Astrocyte of the cerebellum (primary cell): ENCODE data around the gene CD99L2.
"Not testable (repeated sequence)": the region's sequence is repeated elsewhere in the genome, so short reads cannot be mapped to it uniquely, and the experiment has no call there.

ENCODE experiments used
- DNase-seq: peaks from one replicate; pipeline ENCODE4 v3.0.0-alpha.2; 2011; ENCODE audit warnings: low read depth
- H3K4me3 ChIP-seq: 2 replicates; pipeline ENCODE4 v1.5.1; 2011; ENCODE audit warnings: mild to moderate bottlenecking, low read depth, low read length, moderate library complexity
- in situ Hi-C: cut with HindIII; loops from 2 replicates; pipeline ENCODE4 v1.10.0; 2017; ENCODE audit warnings: low sequenced_read_pairs
- TF ChIP-seq, protein P1 (sequence below): IDR thresholded peaks from 2 replicates; pipeline ENCODE4 v1.5.1; 2012; ENCODE audit warnings: low read length, low read depth, moderate library complexity, mild to moderate bottlenecking; ENCODE audit errors: missing control alignments

Gene CD99L2

DNA sequence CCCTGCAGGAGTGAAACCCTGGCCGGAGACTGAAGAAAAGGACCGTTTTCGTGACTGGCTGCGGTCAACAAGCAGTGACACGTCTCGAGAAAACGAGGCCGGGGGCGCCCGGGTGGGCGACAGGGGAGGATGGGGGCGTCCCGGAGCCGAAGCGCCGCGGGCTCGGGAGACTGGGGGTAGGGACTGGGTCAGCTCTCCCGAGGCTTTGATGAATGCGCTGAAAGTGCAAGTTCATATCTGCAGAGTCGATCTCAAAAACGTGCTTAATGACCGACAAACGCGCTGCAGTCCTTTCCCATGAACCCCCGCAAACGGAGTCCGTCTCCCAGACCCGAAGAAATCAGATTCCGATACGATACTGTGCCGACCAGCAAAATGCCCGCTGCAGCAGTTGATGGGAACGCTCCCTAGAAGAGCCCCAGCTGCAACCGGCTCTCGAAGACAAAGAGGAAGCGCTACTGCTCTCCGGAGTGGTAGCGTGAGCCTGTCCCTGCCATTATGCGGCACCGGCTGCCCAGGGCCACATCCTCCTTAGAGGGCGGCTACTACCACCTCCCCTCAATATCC, 806 bp upstream of the CD99L2 start:
- in situ Hi-C loops = no loop called here
- TF ChIP-seq, protein P1, sequence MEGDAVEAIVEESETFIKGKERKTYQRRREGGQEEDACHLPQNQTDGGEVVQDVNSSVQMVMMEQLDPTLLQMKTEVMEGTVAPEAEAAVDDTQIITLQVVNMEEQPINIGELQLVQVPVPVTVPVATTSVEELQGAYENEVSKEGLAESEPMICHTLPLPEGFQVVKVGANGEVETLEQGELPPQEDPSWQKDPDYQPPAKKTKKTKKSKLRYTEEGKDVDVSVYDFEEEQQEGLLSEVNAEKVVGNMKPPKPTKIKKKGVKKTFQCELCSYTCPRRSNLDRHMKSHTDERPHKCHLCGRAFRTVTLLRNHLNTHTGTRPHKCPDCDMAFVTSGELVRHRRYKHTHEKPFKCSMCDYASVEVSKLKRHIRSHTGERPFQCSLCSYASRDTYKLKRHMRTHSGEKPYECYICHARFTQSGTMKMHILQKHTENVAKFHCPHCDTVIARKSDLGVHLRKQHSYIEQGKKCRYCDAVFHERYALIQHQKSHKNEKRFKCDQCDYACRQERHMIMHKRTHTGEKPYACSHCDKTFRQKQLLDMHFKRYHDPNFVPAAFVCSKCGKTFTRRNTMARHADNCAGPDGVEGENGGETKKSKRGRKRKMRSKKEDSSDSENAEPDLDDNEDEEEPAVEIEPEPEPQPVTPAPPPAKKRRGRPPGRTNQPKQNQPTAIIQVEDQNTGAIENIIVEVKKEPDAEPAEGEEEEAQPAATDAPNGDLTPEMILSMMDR = no peak
- DNase-seq = no peak
- peak overlapping the region; percentile 58 for H3K4me3 ChIP-seq

DNA sequence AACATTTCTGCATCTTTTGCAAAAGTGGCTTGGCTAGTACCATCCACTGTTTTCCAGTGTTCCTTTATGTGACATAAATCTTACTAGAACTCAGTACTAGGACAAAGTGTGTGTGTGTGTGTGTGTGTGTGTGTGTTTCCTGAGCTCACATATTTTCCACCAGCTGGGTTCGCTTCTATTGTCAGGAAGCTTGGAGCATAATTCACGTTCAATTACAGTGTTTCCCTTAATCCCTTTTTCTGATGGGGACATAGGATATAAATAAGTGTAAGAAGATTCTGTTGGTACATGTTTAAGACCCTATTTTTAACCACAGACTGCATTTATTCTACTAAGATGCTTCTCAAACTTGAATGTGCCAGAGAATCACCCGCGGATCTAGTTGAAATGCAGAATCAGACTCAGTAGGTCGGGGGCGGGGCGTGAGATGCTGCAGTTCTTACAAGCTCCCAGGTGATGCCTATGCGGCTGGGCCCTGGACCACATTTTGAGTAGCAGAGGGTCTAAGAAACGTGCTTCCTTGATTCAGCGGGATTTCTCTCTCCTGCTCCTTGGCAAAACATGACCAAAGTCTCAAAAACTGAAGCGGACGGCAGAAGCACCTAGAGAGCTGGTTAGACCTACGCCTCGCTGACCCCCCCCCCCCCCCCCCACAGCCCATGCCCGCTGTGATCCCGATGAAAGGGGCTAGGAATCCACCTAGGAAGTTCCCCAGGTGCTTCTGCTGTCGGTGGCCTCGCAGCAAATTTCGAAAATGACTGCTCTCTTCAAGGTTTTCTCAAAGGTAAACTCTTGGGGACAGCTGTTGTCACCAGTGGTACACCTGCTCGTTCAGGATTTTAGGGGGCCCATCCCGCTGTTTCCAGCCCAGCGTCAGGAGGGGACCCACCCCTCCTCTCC, 797 bp downstream of the CD99L2 start:
- in situ Hi-C loops = no loop called here
- peak overlapping the region; percentile 58 for H3K4me3 ChIP-seq
- no peak for DNase-seq
- TF ChIP-seq, protein P1 = no peak

GRCh38 chrX:150896632-150897031, 1.8 kb downstream of the CD99L2 start:
- no peak for DNase-seq
- in situ Hi-C loops = no loop called here
- no peak overlapping the region for H3K4me3 ChIP-seq
- TF ChIP-seq, protein P1 = no peak

- no peak overlapping the region for H3K4me3 ChIP-seq
- in situ Hi-C loops = no loop called here
- TF ChIP-seq, protein P1 = no peak
- DNase-seq = no peak
Measured at GRCh38 chrX:150893936-150894335, 4.5 kb downstream of the CD99L2 start.

GRCh38 chrX:150889131-150889530, 9.3 kb downstream of the CD99L2 start:
- in situ Hi-C loops = no loop called here
- DNase-seq = no peak
- H3K4me3 ChIP-seq = no peak overlapping the region
- TF ChIP-seq, protein P1 = no peak

- TF ChIP-seq, protein P1 = no peak
- in situ Hi-C loops = no loop called here
- DNase-seq = no peak
- H3K4me3 ChIP-seq = no peak overlapping the region
Measured at GRCh38 chrX:150887906-150888465, 10.5 kb downstream of the CD99L2 start.

- DNase-seq, in situ Hi-C loops, H3K4me3 ChIP-seq: not testable (repeated sequence)
Measured at GRCh38 chrX:150887268-150887667, 11.2 kb downstream of the CD99L2 start.
